ENCODE data around the gene MED15. TPM values are rescaled to one million over a fixed set of nuclear protein-coding genes. Genes with fewer than 3 reads are reported as not detected.
A peak's percentile ranks its signal among the peaks of the same experiment; 100 is the strongest.

The MED15 gene
- total RNA-seq, 1 donor from 2014 or later, result 111 TPM

DNA sequence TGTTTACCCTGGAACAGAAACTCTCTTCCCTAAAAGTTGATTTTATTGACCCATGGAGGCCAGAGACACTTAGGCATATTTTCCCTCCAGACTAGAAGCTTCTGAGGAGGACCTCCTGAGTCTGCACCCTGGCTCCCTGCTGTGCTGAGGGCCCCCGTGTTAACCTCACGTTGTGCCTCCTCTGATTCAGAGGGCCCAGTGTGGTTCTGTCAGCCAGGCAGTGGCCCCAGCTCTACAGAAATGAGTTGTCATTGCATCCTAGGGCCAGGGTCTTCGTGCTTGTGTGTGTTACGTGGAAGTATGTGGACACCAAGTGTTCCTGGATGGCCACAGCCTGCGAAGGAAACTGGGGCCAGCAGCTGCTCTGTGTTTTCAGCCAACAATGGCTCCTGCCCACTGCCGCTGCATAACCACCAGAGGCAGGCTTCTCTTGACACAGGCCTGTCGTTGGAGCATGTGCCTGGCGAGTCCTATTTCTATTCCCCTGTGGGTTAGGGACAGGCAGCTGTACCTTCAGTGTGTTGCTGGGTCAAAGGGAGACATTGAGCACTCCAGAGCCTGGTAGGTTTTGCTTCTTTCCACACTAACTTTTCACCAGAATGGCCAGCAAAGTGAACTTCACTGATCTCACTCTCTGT lies 44.5 kb downstream of the MED15 start:
- Mint-ChIP-seq H3K9me3 (ENCODE audit: low read depth) (no peaks in the 10 kb centered on the region), H3K27ac (ENCODE audit: unreplicated experiment) (peak overlapping the region; percentile 97), H3K4me3 (ENCODE audit: unreplicated experiment) (peak overlapping the region; percentile 28), H3K4me1 (ENCODE audit: low read depth) (peaks cover 87% of the 10 kb centered on the region), H3K27me3 (ENCODE audit: low read depth) (no peaks in the 10 kb centered on the region), H3K36me3 (ENCODE audit: low read depth) (peaks cover 12% of the 10 kb centered on the region)
- TF ChIP-seq, protein P1, sequence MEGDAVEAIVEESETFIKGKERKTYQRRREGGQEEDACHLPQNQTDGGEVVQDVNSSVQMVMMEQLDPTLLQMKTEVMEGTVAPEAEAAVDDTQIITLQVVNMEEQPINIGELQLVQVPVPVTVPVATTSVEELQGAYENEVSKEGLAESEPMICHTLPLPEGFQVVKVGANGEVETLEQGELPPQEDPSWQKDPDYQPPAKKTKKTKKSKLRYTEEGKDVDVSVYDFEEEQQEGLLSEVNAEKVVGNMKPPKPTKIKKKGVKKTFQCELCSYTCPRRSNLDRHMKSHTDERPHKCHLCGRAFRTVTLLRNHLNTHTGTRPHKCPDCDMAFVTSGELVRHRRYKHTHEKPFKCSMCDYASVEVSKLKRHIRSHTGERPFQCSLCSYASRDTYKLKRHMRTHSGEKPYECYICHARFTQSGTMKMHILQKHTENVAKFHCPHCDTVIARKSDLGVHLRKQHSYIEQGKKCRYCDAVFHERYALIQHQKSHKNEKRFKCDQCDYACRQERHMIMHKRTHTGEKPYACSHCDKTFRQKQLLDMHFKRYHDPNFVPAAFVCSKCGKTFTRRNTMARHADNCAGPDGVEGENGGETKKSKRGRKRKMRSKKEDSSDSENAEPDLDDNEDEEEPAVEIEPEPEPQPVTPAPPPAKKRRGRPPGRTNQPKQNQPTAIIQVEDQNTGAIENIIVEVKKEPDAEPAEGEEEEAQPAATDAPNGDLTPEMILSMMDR (IDR thresholded peaks at IDR 0.05), result peak; percentile 64
- DNase-seq (ENCODE audit: low spot score), result peak; percentile 55

DNA sequence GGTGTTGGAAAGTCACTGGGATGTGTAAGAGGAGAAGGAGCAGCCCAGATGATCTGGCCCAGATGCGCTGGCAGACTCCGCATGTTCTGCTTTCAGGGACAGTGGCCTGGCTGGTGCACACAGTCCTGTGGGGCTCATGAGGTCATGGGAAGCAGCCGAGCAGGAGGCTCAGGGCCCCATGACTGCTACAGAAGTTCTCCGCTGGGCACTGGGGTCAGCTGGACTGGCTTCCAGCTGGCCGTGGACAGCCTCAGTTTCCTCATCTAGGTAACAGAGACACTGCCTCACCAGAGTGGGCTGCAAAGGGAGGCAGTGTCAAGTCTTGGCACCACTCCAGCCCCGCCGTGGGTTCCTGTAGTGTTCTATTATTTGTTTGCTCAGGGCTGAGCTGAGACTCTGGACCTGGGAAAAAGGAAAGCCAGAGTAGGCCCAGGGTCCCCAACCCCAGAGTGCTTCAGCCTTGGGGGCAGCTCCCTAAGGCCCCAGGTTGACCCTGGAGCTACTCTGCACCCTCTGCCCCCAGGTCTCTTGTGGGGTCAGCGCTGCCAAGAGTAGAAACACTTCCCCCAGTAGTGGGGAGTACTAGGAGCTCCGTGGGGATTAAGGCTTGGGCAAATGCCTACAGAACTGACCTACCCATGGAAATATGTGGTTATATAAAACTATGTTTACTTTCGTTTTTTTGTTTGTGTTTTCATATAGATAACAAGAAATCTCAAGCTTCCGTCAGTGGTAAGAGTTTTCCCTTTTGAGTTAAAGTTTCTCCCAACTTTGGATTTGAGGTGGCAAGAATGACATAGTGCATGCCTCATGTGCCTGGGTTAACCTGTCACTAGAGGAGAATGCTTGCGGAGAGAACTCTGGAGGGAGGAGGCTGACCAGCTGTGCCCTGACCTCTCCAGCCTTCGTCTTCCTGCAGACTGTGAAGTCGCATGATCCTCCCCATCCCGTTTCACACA lies 45.3 kb downstream of the MED15 start:
- H3K27ac Mint-ChIP-seq (ENCODE audit: unreplicated experiment), result peak overlapping the region; percentile 97
- no peaks in the 10 kb centered on the region for H3K27me3 Mint-ChIP-seq (ENCODE audit: low read depth)
- peaks cover 16% of the 10 kb centered on the region for H3K36me3 Mint-ChIP-seq (ENCODE audit: low read depth)
- TF ChIP-seq, protein P1 (IDR thresholded peaks at IDR 0.05), result no peak
- H3K4me3 Mint-ChIP-seq (ENCODE audit: unreplicated experiment), result peak overlapping the region; percentile 28
- no peaks in the 10 kb centered on the region for H3K9me3 Mint-ChIP-seq (ENCODE audit: low read depth)
- peaks cover 92% of the 10 kb centered on the region for H3K4me1 Mint-ChIP-seq (ENCODE audit: low read depth)
- peak; percentile 68 for DNase-seq (ENCODE audit: low spot score)

DNA sequence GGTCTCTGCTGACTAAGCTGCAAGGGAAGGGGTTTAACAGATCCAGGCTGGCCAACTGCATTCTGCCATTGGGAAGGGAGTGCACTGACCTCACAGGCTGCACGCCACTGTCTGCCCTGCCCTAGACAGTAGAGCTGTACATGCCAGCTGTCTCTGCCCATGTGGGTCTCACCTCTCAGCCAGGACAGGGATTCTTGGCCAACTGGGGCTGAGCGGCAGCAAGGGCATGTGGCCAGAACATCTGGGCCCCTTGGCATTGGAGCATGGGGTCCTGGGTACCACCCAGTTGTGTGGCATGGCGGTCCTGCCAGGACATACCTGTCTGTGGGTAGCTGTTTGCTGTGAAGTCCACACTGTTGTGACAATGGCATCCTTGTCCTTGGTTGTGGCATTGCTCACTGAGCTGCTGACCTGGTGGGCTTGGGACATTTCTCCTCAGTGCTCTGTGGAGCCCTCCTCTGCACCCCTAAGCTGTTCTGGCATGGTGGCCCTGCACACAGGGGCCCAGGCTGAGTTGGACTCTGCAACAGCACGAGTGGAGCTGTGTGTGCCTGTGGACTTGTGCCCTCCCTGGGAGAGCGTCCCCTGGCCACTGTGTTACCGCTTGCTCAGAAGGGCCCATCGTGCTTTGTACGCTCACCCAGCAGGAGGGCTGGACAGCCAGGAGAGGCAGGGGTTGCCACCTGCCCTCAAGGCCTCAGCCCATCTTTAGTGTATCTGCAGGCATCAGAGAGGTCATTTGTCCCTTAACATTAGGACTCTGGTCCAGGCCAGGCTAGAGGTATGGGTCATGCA lies 46.7 kb downstream of the MED15 start:
- Mint-ChIP-seq H3K27ac (ENCODE audit: unreplicated experiment) (peak overlapping the region; percentile 97), H3K36me3 (ENCODE audit: low read depth) (peaks cover 26% of the 10 kb centered on the region), H3K4me1 (ENCODE audit: low read depth) (peaks cover 88% of the 10 kb centered on the region), H3K9me3 (ENCODE audit: low read depth) (peaks cover 7% of the 10 kb centered on the region), H3K4me3 (ENCODE audit: unreplicated experiment) (no peak overlapping the region), H3K27me3 (ENCODE audit: low read depth) (no peaks in the 10 kb centered on the region)
- peak; percentile 81 for DNase-seq (ENCODE audit: low spot score)
- TF ChIP-seq, protein P1 (IDR thresholded peaks at IDR 0.05), result no peak

DNA sequence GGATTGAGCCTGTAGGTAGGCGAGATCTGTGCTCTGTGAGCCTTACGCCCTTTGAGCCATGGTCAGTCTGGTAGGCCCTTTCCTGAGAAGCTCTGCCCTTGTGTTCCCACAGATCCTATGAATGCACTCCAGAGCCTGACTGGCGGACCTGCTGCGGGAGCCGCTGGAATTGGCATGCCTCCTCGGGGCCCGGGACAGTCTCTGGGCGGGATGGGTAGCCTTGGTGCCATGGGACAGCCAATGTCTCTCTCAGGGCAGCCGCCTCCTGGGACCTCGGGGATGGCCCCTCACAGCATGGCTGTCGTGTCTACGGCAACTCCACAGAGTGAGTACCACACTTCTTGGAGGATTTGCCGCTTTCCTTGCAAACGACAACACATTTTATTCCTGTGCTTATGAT lies 47.4 kb downstream of the MED15 start:
- TF ChIP-seq, protein P1 (IDR thresholded peaks at IDR 0.05), result no peak
- peak; percentile 94 for DNase-seq (ENCODE audit: low spot score)
- Mint-ChIP-seq H3K36me3 (ENCODE audit: low read depth) (peaks cover 32% of the 10 kb centered on the region), H3K9me3 (ENCODE audit: low read depth) (peaks cover 10% of the 10 kb centered on the region), H3K27ac (ENCODE audit: unreplicated experiment) (peak overlapping the region; percentile 77), H3K4me3 (ENCODE audit: unreplicated experiment) (no peak overlapping the region), H3K4me1 (ENCODE audit: low read depth) (peaks cover 81% of the 10 kb centered on the region), H3K27me3 (ENCODE audit: low read depth) (no peaks in the 10 kb centered on the region)

DNA sequence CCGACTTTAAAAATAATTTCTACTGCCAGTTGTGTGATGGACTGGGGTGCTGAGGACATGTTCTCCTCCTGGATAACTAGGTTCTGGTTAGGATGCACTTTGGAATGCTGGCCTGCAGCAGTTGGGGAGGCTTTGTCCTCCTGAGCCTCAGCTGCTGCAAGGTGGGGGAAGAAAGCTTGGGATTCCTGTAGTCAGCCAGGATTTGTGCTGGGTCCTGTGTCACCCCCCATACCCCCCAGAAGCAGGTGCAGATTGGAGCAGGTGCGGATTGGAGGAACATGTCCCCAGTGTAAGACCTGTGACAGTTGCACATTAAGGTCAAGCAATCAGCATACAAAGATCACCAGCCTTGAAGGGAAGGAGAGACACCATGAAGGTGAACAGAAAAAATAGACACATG lies 51.1 kb downstream of the MED15 start:
- Mint-ChIP-seq H3K27me3 (ENCODE audit: low read depth) (no peaks in the 10 kb centered on the region), H3K36me3 (ENCODE audit: low read depth) (peaks cover 34% of the 10 kb centered on the region), H3K27ac (ENCODE audit: unreplicated experiment) (no peak overlapping the region), H3K9me3 (ENCODE audit: low read depth) (peaks cover 10% of the 10 kb centered on the region), H3K4me3 (ENCODE audit: unreplicated experiment) (no peak overlapping the region), H3K4me1 (ENCODE audit: low read depth) (peaks cover 44% of the 10 kb centered on the region)
- TF ChIP-seq, protein P1 (IDR thresholded peaks at IDR 0.05), result no peak
- no peak for DNase-seq (ENCODE audit: low spot score)
